Vagina (tissue), 2 donors: ENCODE results near the gene DAPP1.

ENCODE experiments used
- POLR2A ChIP-seq, 2 donors: fragments of 450-650 bp; IDR thresholded peaks; one replicate each; pipeline ENCODE4 v1.6.1; 2017; ENCODE audit warnings: antibody characterized with exemption in 2 of 2, mild to moderate bottlenecking in 2 of 2, moderate library complexity in 2 of 2
- TF ChIP-seq, protein P1 (sequence below), 3 experiments: fragments of 450-650 bp in 2 of 3; fragments of 200-600 bp in 1 of 3; sonication (generic) in 1 of 3; IDR thresholded peaks; one replicate each; pipeline ENCODE4 v1.5.1; 2017 to 2019; ENCODE audit warnings: antibody characterized with exemption in 3 of 3, mild to moderate bottlenecking in 2 of 3, moderate library complexity in 2 of 3

DNA sequence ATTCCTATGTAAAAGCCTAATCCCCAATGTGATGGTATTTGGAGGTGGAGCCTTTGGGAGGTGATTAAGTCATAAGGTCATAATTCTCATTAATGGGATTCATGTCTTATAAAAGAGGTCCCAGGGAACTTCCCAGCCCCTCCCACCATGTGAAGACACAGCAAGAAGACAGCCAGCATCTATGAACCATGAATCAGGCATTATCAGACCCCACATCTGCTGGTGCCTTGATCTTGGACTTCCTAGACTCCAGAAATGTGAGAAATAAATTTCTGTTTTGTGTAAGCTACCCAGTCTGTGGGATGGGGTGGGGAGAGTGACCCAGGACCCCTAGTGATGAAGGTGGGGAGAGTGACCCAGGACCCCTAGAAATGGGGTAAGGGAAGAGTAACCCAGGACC lies 6.1 kb upstream of the DAPP1 start:
- TF ChIP-seq, protein P1, sequence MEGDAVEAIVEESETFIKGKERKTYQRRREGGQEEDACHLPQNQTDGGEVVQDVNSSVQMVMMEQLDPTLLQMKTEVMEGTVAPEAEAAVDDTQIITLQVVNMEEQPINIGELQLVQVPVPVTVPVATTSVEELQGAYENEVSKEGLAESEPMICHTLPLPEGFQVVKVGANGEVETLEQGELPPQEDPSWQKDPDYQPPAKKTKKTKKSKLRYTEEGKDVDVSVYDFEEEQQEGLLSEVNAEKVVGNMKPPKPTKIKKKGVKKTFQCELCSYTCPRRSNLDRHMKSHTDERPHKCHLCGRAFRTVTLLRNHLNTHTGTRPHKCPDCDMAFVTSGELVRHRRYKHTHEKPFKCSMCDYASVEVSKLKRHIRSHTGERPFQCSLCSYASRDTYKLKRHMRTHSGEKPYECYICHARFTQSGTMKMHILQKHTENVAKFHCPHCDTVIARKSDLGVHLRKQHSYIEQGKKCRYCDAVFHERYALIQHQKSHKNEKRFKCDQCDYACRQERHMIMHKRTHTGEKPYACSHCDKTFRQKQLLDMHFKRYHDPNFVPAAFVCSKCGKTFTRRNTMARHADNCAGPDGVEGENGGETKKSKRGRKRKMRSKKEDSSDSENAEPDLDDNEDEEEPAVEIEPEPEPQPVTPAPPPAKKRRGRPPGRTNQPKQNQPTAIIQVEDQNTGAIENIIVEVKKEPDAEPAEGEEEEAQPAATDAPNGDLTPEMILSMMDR (IDR thresholded peaks at IDR 0.05) = no peak
- TF ChIP-seq POLR2A (IDR thresholded peaks at IDR 0.05) = no peak
